ENCODE data around the gene SHROOM1.
"Not testable (repeated sequence)": the region's sequence is repeated elsewhere in the genome, so short reads cannot be mapped to it uniquely, and the experiment has no call there.

The SHROOM1 gene

GRCh38 chr5:132807163-132807838 is 23.1 kb downstream of the SHROOM1 start:
- DNase-seq (ENCODE audit: low read depth): no peak

GRCh38 chr5:132806804-132807162 is 23.7 kb downstream of the SHROOM1 start:
- not testable (repeated sequence) for DNase-seq (ENCODE audit: low read depth)

GRCh38 chr5:132805872-132806271 is 24.6 kb downstream of the SHROOM1 start:
- not testable (repeated sequence) for DNase-seq (ENCODE audit: low read depth)

- not testable (repeated sequence) for DNase-seq (ENCODE audit: low read depth)
Observed at GRCh38 chr5:132804219-132804618, 26.2 kb downstream of the SHROOM1 start.

- DNase-seq (ENCODE audit: low read depth): not testable (repeated sequence)
Observed at GRCh38 chr5:132802685-132803066, 27.8 kb downstream of the SHROOM1 start.

- no peak for DNase-seq (ENCODE audit: low read depth)
Observed at GRCh38 chr5:132802044-132802684, 28.3 kb downstream of the SHROOM1 start.

- no peak for DNase-seq (ENCODE audit: low read depth)
Observed at GRCh38 chr5:132800545-132800944, 29.9 kb downstream of the SHROOM1 start.

- no peak for DNase-seq (ENCODE audit: low read depth)
Observed at GRCh38 chr5:132799392-132799791, 31.1 kb downstream of the SHROOM1 start.

- no peak for DNase-seq (ENCODE audit: low read depth)
Observed at GRCh38 chr5:132797651-132798050, 32.8 kb downstream of the SHROOM1 start.

GRCh38 chr5:132791026-132791425 is 39.4 kb downstream of the SHROOM1 start:
- no peak for DNase-seq (ENCODE audit: low read depth)

- DNase-seq (ENCODE audit: low read depth): no peak
Observed at GRCh38 chr5:132790201-132790865, 40.1 kb downstream of the SHROOM1 start.

- no peak for DNase-seq (ENCODE audit: low read depth)
Observed at GRCh38 chr5:132788990-132789886, 41.2 kb downstream of the SHROOM1 start.

GRCh38 chr5:132788508-132788907 is 41.9 kb downstream of the SHROOM1 start:
- DNase-seq (ENCODE audit: low read depth): no peak

GRCh38 chr5:132787076-132787475 is 43.4 kb downstream of the SHROOM1 start:
- DNase-seq (ENCODE audit: low read depth): no peak

- no peak for DNase-seq (ENCODE audit: low read depth)
Observed at GRCh38 chr5:132785864-132786263, 44.6 kb downstream of the SHROOM1 start.

GRCh38 chr5:132785365-132785764 is 45.1 kb downstream of the SHROOM1 start:
- DNase-seq (ENCODE audit: low read depth): no peak

GRCh38 chr5:132782101-132782500 is 48.3 kb downstream of the SHROOM1 start:
- no peak for DNase-seq (ENCODE audit: low read depth)

GRCh38 chr5:132781029-132781428 is 49.4 kb downstream of the SHROOM1 start:
- no peak for DNase-seq (ENCODE audit: low read depth)

GRCh38 chr5:132780577-132780976 is 49.9 kb downstream of the SHROOM1 start:
- no peak for DNase-seq (ENCODE audit: low read depth)

GRCh38 chr5:132779961-132780360 is 50.5 kb downstream of the SHROOM1 start:
- DNase-seq (ENCODE audit: low read depth): no peak

- no peak for DNase-seq (ENCODE audit: low read depth)
Observed at GRCh38 chr5:132778856-132779255, 51.6 kb downstream of the SHROOM1 start.

- no peak for DNase-seq (ENCODE audit: low read depth)
Observed at GRCh38 chr5:132778129-132778528, 52.3 kb downstream of the SHROOM1 start.

Data from activated T-cell treated with anti-CD3 and anti-CD28 coated beads for 1 hour (primary cell).